ENCODE data around the gene RPL22.

Gene RPL22

GRCh38 chr1:6179564-6180175, 19.7 kb downstream of the RPL22 start:
- H3K36me3 Mint-ChIP-seq (ENCODE audit: low read depth): peaks cover 9% of the 10 kb centered on the region
- H3K4me3 Mint-ChIP-seq: no peak overlapping the region
- peaks cover 3% of the 10 kb centered on the region for H3K9me3 Mint-ChIP-seq
- DNase-seq: no peak
- H3K27ac Mint-ChIP-seq: no peak overlapping the region
- peaks cover 25% of the 10 kb centered on the region for H3K4me1 Mint-ChIP-seq
- H3K27me3 Mint-ChIP-seq (ENCODE audit: low read depth, poor library complexity): peaks cover 45% of the 10 kb centered on the region
- TF ChIP-seq CTCF (IDR thresholded peaks at IDR 0.05): no peak

DNA sequence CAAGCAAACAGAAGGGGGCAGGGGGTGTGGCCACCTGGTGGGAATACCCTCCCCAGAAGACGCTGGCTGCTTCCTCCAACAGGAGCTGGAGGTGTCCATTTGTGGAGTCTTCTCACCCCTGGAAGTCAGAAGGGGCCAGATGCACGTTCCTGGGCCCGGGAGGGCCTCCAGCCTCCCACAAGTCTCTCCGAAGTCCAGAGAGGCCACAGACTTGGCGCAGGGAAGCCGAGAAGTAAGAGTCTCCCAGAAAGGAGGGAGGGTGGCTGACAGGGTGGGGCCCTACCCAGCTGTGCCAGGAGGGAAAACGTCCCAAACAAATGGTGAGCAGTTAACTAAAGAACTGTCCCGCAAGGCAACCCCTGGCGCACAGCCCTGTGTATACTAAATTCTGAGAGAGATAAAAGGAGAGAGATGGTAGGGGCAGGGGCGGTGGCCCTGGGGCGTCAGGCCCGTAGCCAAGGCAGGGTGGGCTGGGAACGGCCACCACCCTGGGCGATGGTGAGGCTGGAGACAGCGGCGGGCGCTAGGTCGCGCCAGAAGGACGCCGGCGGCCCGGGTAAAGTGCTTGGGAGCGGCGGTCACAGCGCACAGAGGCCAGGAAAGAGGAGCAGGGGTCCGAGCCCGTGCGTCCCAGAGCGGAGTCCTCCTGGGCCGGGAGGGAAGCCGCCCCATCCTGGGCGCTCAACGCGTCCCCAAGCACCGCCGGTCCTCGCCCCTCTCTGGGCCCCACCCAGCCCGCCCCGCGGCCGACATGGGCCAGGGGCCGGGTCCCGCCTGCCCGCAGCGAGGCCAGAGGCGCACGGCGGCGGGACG, 20.4 kb downstream of the RPL22 start:
- no peak for TF ChIP-seq CTCF (IDR thresholded peaks at IDR 0.05)
- DNase-seq: peak; percentile 42
- Mint-ChIP-seq H3K9me3 (peaks cover 3% of the 10 kb centered on the region), H3K27me3 (ENCODE audit: low read depth, poor library complexity) (peaks cover 39% of the 10 kb centered on the region), H3K36me3 (ENCODE audit: low read depth) (peaks cover 3% of the 10 kb centered on the region), H3K4me3 (peak overlapping the region; percentile 69), H3K4me1 (peaks cover 25% of the 10 kb centered on the region), H3K27ac (no peak overlapping the region)

- H3K4me1 Mint-ChIP-seq: peaks cover 25% of the 10 kb centered on the region
- H3K9me3 Mint-ChIP-seq: peaks cover 1% of the 10 kb centered on the region
- peak overlapping the region; percentile 32 for H3K4me3 Mint-ChIP-seq
- DNase-seq: no peak
- peaks cover 28% of the 10 kb centered on the region for H3K27me3 Mint-ChIP-seq (ENCODE audit: low read depth, poor library complexity)
- no peak overlapping the region for H3K27ac Mint-ChIP-seq
- peaks cover under 1% of the 10 kb centered on the region for H3K36me3 Mint-ChIP-seq (ENCODE audit: low read depth)
- TF ChIP-seq CTCF (IDR thresholded peaks at IDR 0.05): no peak
Observed at GRCh38 chr1:6177681-6178380, 21.6 kb downstream of the RPL22 start.

DNA sequence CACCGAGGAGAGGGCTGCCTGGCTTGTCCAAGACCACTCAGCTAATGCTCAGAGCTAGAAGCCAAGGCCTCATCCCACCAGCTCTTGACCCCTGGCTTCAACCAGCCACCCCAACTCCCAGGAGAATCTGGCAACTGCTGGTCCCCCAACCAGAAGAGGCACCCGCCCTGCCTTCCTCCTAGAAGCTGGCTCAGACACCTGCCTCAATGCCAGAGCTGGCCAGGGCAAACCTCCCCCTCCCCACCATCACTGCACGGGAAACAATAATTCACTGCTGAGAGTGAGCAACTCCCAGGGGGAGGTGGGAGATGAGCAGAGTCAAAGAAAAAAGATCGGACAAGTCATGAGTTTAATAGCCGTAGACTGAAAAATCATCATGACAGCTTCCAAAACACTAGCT, 22.6 kb downstream of the RPL22 start:
- Mint-ChIP-seq H3K27me3 (ENCODE audit: low read depth, poor library complexity) (peaks cover 23% of the 10 kb centered on the region), H3K4me3 (no peak overlapping the region), H3K36me3 (ENCODE audit: low read depth) (no peaks in the 10 kb centered on the region), H3K27ac (no peak overlapping the region), H3K9me3 (no peaks in the 10 kb centered on the region), H3K4me1 (peaks cover 24% of the 10 kb centered on the region)
- no peak for DNase-seq
- TF ChIP-seq CTCF (IDR thresholded peaks at IDR 0.05): no peak

- peaks cover 10% of the 10 kb centered on the region for H3K27me3 Mint-ChIP-seq (ENCODE audit: low read depth, poor library complexity)
- H3K4me3 Mint-ChIP-seq: no peak overlapping the region
- DNase-seq: no peak
- no peak for TF ChIP-seq CTCF (IDR thresholded peaks at IDR 0.05)
- H3K9me3 Mint-ChIP-seq: no peaks in the 10 kb centered on the region
- H3K27ac Mint-ChIP-seq: no peak overlapping the region
- H3K36me3 Mint-ChIP-seq (ENCODE audit: low read depth): no peaks in the 10 kb centered on the region
- peaks cover 19% of the 10 kb centered on the region for H3K4me1 Mint-ChIP-seq
Observed at GRCh38 chr1:6175411-6175828, 24.0 kb downstream of the RPL22 start.

Data from nephron progenitor cell (in vitro differentiated cells).